Psoas muscle (tissue), 8 donors: ENCODE data around the gene LBR. TPM values are rescaled to one million over a fixed set of nuclear protein-coding genes. Genes with fewer than 3 reads are reported as not detected.
A peak's percentile ranks its signal among the peaks of the same experiment; 100 is the strongest.

Experiments used
- ATAC-seq, 4 donors: fragments of 200-7000 bp; cut with Tn5 transposase; one replicate each; pipeline ENCODE4 v1.9.1; 2020; ENCODE audit warnings: moderate library complexity in 3 of 4, mild to moderate bottlenecking in 2 of 4
- DNase-seq, 2 donors: peaks; one replicate each; pipeline ENCODE4 v3.0.0-alpha.2; 2020
- H3K27ac ChIP-seq: fragments of 200-600 bp; one replicate; pipeline ENCODE4 v1.8.0; 2022
- H3K27me3 ChIP-seq, 3 donors: fragments of 200-600 bp in 1 of 3; one replicate each; pipeline versions ENCODE4 v1.6.1 to v1.8.0; 2013 to 2022; ENCODE audit warnings: low read length in 2 of 3, mild to moderate bottlenecking in 2 of 3, moderate library complexity in 1 of 3; ENCODE audit not compliant: insufficient read depth in 3 of 3
- H3K36me3 ChIP-seq, 2 donors: fragments of 200-600 bp in 1 of 2; one replicate each; pipeline versions ENCODE4 v1.6.1 to v1.8.0; 2013 to 2022; ENCODE audit warnings: low read depth in 1 of 2, mild to moderate bottlenecking in 1 of 2, moderate library complexity in 1 of 2; ENCODE audit not compliant: insufficient read depth in 1 of 2
- H3K4me1 ChIP-seq: fragments of 200-600 bp; one replicate; pipeline ENCODE4 v1.8.0; 2022
- H3K4me3 ChIP-seq: fragments of 200-600 bp; one replicate; pipeline ENCODE4 v1.8.0; 2022; ENCODE audit warnings: mild to moderate bottlenecking
- H3K9me3 ChIP-seq: fragments of 200-600 bp; one replicate; pipeline ENCODE4 v1.8.0; 2022
- CTCF ChIP-seq: fragments of 200-600 bp; IDR thresholded peaks from one replicate; pipeline ENCODE4 v1.8.0; 2022; ENCODE audit warnings: antibody characterized with exemption
- WGBS, 3 donors: extraction: QIAGEN DNeasy Blood & Tissue Kit; methylation state at CpG; one replicate each; pipeline versions ENCODE4 v1.1.6 to v1.1.7; 2013; 5-methylcytosine and 5-hydroxymethylcytosine counted together
- intact Hi-C, 2 donors: fragments of 100-400 bp; cut with DNase I; formaldehyde crosslinking; loops; one replicate each; pipeline versions ENCODE4 v1.11.0 to v1.14.2; 2022
- polyA plus RNA-seq, 3 donors: library from polyadenylated mRNA; stranded (reverse); fragments of 200-250 nt; gene quantifications; one replicate each; pipeline ENCODE4 v1.2.3, GENCODE V29; 2013
- total RNA-seq, 4 donors: library from RNA; stranded (reverse); fragmentation: NEBNext Ultra II Directional in 2 of 4; extraction: Animal tissue kit (Norgen Biotek cat#: 25700) in 2 of 4; gene quantifications; one replicate each; pipeline versions ENCODE4 v1.2.1 to v1.2.4, GENCODE V29; 2021 to 2023
- donor health status: healthy with polysubstance abuse.
- donor health status: DM: no; HTN: no; CAD: no; lungs with moderate emphysema.
- donor health status: Bipolar disorder and iron deficiency.
- donor health status: healthy.
- donor health status: DM: yes; HTN: yes; CAD: no.
- donor health status: DM: no; HTN: no; CAD: no.
- donor health status: DM: no; HTN: no; CAD: no.
- donor health status: DM: yes; HTN: yes; CAD: no.

LBR gene
- total and polyA plus RNA-seq, 7 donors = 6.8 to 22.8 (median 14.6) TPM

- DNase-seq (no peak), ATAC-seq (no peak)
- H3K4me1 ChIP-seq = peaks cover 16% of the 10 kb centered on the region
- H3K4me3 ChIP-seq = no peak overlapping the region
- intact Hi-C loops = loop anchor here in 1 of 2 donors (5.0 kb wide), 1 partner anchor 376 kb away; no protein-coding TSS in a partner anchor
- H3K27me3 ChIP-seq = no peaks in the 10 kb centered on the region
- TF ChIP-seq CTCF = no peak
- H3K27ac ChIP-seq = no peak overlapping the region
- WGBS, 3 donors = 73 to 76% (median 75%) methylated on average over 8 of the region's 8 CpGs
- H3K36me3 ChIP-seq = no peaks in the 10 kb centered on the region
- H3K9me3 ChIP-seq = no peaks in the 10 kb centered on the region
These were observed 43.2 kb upstream of the LBR start for GRCh38 chr1:225471109-225471452.

GRCh38 chr1:225470211-225471108, 42.6 kb upstream of the LBR start:
- WGBS, 3 donors = 58 to 70% (median 63%) methylated on average over 25 of the region's 25 CpGs
- no peak for ATAC-seq
- no peak overlapping the region for H3K4me3 ChIP-seq
- H3K4me1 ChIP-seq = peaks cover 16% of the 10 kb centered on the region
- H3K36me3 ChIP-seq = no peaks in the 10 kb centered on the region
- H3K9me3 ChIP-seq = no peaks in the 10 kb centered on the region
- no peak for TF ChIP-seq CTCF
- intact Hi-C loops = loop anchor here in 1 of 2 donors (5.0 kb wide), 1 partner anchor 377 kb away; no protein-coding TSS in a partner anchor
- no peak overlapping the region for H3K27ac ChIP-seq
- peak in 1 of 2 donors; percentile 47 for DNase-seq
- no peaks in the 10 kb centered on the region for H3K27me3 ChIP-seq

GRCh38 chr1:225469051-225469450, 41.2 kb upstream of the LBR start:
- Histone ChIP-seq H3K9me3 (no peaks in the 10 kb centered on the region), H3K27ac (no peak overlapping the region), H3K27me3 (no peaks in the 10 kb centered on the region), H3K4me3 (no peak overlapping the region), H3K36me3 (no peaks in the 10 kb centered on the region), H3K4me1 (peaks cover 7% of the 10 kb centered on the region)
- DNase-seq = peak in 1 of 2 donors; percentile 35
- 82 to 86% (median 85%) methylated on average over 5 of the region's 5 CpGs for WGBS, 3 donors
- intact Hi-C loops = no loop called here
- no peak for ATAC-seq
- no peak for TF ChIP-seq CTCF

GRCh38 chr1:225468270-225469020, 40.6 kb upstream of the LBR start:
- Histone ChIP-seq H3K4me1 (peaks cover 7% of the 10 kb centered on the region), H3K27ac (peak overlapping the region; percentile 60), H3K9me3 (no peaks in the 10 kb centered on the region), H3K4me3 (no peak overlapping the region), H3K27me3 (no peaks in the 10 kb centered on the region), H3K36me3 (no peaks in the 10 kb centered on the region)
- DNase-seq = peak in 1 of 2 donors; percentile 42
- 80 to 89% (median 85%) methylated on average over 10 of the region's 10 CpGs for WGBS, 3 donors
- no peak for TF ChIP-seq CTCF
- intact Hi-C loops = no loop called here
- no peak for ATAC-seq
